Measurements from ENCODE around the gene SNX20. TPM values are rescaled to one million over a fixed set of nuclear protein-coding genes. Genes with fewer than 3 reads are reported as not detected.

Gene SNX20
- total RNA-seq, 2 donors from 2014 or later = 53.9 to 96.9 TPM

DNA sequence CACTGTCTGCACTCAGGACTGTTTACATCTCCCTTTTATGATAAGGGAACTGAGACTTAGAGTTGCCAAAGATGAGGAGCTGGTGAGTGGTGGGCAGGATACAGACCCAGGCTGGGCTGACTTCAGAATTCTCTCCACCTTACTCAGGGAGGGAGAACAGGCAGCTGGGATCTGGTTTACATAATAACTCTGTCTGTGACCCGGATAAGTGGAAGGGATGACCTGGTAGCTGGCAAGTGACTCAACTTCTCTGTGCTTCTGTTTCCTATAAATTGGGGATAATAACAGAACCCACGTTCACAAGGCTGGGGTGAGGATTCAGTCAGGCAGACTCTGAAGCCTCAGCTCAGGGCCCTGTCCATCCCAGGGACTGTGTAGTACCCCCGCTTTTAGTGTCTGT, 2.6 kb downstream of the SNX20 start:
- Mint-ChIP-seq H3K36me3 (ENCODE audit: low read depth) (peaks cover 76% of the 10 kb centered on the region), H3K4me3 (peak overlapping the region; percentile 88), H3K27ac (peak overlapping the region; percentile 90), H3K27me3 (no peaks in the 10 kb centered on the region), H3K9me3 (no peaks in the 10 kb centered on the region), H3K4me1 (peaks cover 39% of the 10 kb centered on the region)
- peak; percentile 38 for ATAC-seq (replicated peaks)

GRCh38 chr16:50677351-50677750, 3.8 kb downstream of the SNX20 start:
- Mint-ChIP-seq H3K36me3 (ENCODE audit: low read depth) (peaks cover 88% of the 10 kb centered on the region), H3K27me3 (no peaks in the 10 kb centered on the region), H3K4me1 (peaks cover 29% of the 10 kb centered on the region), H3K9me3 (peaks cover 3% of the 10 kb centered on the region), H3K4me3 (peak overlapping the region; percentile 88), H3K27ac (peak overlapping the region; percentile 90)
- no peak for ATAC-seq (replicated peaks)

DNA sequence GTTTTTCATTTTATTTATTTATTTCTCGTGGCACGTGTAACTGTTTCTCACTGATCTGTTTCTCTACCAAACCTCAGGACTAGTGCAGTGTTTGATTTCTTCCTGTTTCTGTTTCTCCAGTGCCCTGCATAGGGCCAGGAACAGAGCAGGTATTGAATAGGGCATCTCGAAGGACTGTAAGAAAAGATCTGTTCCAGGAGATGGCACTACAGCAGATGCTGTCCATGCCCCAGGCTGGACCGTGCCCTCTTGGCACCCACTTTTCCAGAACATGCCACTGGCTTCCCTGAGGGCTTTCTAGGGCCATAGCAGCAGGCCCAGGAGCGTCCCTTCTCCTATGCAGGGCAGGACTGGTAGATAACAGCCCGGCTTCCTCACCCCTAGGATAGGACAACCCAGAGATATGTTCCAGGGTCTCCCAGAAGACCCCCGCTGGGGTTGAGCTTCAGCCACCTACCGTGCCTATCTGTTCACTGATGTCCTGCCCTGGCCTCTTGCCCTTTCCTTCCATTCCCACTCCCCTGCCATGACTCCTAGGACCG, 4.4 kb downstream of the SNX20 start:
- peaks cover 4% of the 10 kb centered on the region for H3K9me3 Mint-ChIP-seq
- H3K4me3 Mint-ChIP-seq = peak overlapping the region; percentile 88
- no peak for ATAC-seq (replicated peaks)
- no peaks in the 10 kb centered on the region for H3K27me3 Mint-ChIP-seq
- peaks cover 27% of the 10 kb centered on the region for H3K4me1 Mint-ChIP-seq
- H3K27ac Mint-ChIP-seq = peak overlapping the region; percentile 90
- peaks cover 94% of the 10 kb centered on the region for H3K36me3 Mint-ChIP-seq (ENCODE audit: low read depth)

GRCh38 chr16:50675686-50676610, 5.2 kb downstream of the SNX20 start:
- Mint-ChIP-seq H3K36me3 (ENCODE audit: low read depth) (peaks cover 97% of the 10 kb centered on the region), H3K9me3 (peaks cover 4% of the 10 kb centered on the region), H3K4me1 (peaks cover 31% of the 10 kb centered on the region), H3K27me3 (no peaks in the 10 kb centered on the region), H3K27ac (peak overlapping the region; percentile 61), H3K4me3 (peak overlapping the region; percentile 88)
- no peak for ATAC-seq (replicated peaks)

- peaks cover 35% of the 10 kb centered on the region for H3K4me1 Mint-ChIP-seq
- H3K27me3 Mint-ChIP-seq = no peaks in the 10 kb centered on the region
- H3K4me3 Mint-ChIP-seq = no peak overlapping the region
- H3K9me3 Mint-ChIP-seq = peaks cover 4% of the 10 kb centered on the region
- peaks cover 99% of the 10 kb centered on the region for H3K36me3 Mint-ChIP-seq (ENCODE audit: low read depth)
- ATAC-seq (replicated peaks) = peak; percentile 59
- H3K27ac Mint-ChIP-seq = no peak overlapping the region
Measured at GRCh38 chr16:50674831-50675230, 6.3 kb downstream of the SNX20 start.

- no peaks in the 10 kb centered on the region for H3K27me3 Mint-ChIP-seq
Measured at GRCh38 chr16:50673496-50674275, 7.4 kb downstream of the SNX20 start.

DNA sequence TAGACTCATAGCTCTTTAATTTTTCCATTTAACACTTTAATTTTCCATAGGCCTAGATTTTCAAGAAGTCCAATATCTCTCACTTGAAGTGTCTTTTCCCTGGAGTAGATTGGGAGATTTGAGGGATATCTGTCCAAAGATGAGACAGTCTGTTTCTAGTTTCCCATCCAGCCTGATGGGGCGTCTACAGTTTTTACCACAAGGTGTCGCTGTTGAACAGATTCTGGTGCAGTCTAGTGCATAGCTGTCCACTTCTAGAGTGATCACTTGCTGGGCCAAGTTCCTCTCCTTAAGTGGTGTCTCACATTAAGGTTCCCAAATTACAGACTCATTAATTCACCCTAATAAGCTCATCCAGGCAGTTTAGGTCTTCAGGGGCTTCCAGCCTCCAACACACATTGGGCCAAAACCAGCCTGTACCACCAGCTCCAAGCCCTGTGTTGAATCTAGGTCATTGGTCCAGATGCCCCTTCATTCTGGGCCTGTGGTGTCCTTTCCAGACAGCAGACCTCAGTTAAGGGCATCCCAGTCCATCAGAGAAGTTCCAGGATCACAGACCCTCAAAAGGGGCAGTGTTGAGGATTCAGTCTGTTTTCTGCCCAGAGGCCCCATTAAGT, 9.4 kb downstream of the SNX20 start:
- Mint-ChIP-seq H3K9me3 (peaks cover 4% of the 10 kb centered on the region), H3K27ac (no peak overlapping the region), H3K27me3 (no peaks in the 10 kb centered on the region), H3K4me3 (no peak overlapping the region), H3K4me1 (peaks cover 41% of the 10 kb centered on the region), H3K36me3 (ENCODE audit: low read depth) (peaks cover 89% of the 10 kb centered on the region)
- peak; percentile 35 for ATAC-seq (replicated peaks)

More at GRCh38 chr16:50673496-50674275, 7.4 kb downstream of the SNX20 start:
- Mint-ChIP-seq H3K4me1 (peaks cover 37% of the 10 kb centered on the region), H3K4me3 (no peak overlapping the region), H3K36me3 (ENCODE audit: low read depth) (peaks cover 94% of the 10 kb centered on the region), H3K9me3 (peaks cover 4% of the 10 kb centered on the region), H3K27ac (no peak overlapping the region)
- no peak for ATAC-seq (replicated peaks)

GRCh38 chr16:50670476-50670875, 10.6 kb downstream of the SNX20 start:
- Mint-ChIP-seq H3K4me3 (no peak overlapping the region), H3K27me3 (no peaks in the 10 kb centered on the region), H3K36me3 (ENCODE audit: low read depth) (peaks cover 76% of the 10 kb centered on the region), H3K4me1 (peaks cover 39% of the 10 kb centered on the region), H3K9me3 (peaks cover 4% of the 10 kb centered on the region), H3K27ac (no peak overlapping the region)
- no peak for ATAC-seq (replicated peaks)

- ATAC-seq (replicated peaks) = no peak
- Mint-ChIP-seq H3K36me3 (ENCODE audit: low read depth) (peaks cover 69% of the 10 kb centered on the region), H3K4me3 (no peak overlapping the region), H3K9me3 (peaks cover 4% of the 10 kb centered on the region), H3K4me1 (peaks cover 35% of the 10 kb centered on the region), H3K27me3 (no peaks in the 10 kb centered on the region), H3K27ac (no peak overlapping the region)
Measured at GRCh38 chr16:50669741-50670140, 11.4 kb downstream of the SNX20 start.

GRCh38 chr16:50668368-50669008, 12.6 kb downstream of the SNX20 start:
- Mint-ChIP-seq H3K4me3 (peak overlapping the region; percentile 77), H3K9me3 (peaks cover 4% of the 10 kb centered on the region), H3K27me3 (no peaks in the 10 kb centered on the region), H3K36me3 (ENCODE audit: low read depth) (peaks cover 57% of the 10 kb centered on the region), H3K27ac (peak overlapping the region; percentile 56), H3K4me1 (peaks cover 35% of the 10 kb centered on the region)
- ATAC-seq (replicated peaks) = no peak

GRCh38 chr16:50667497-50668367, 13.4 kb downstream of the SNX20 start:
- H3K4me1 Mint-ChIP-seq = peaks cover 35% of the 10 kb centered on the region
- peak overlapping the region; percentile 56 for H3K27ac Mint-ChIP-seq
- ATAC-seq (replicated peaks) = peak; percentile 7
- H3K9me3 Mint-ChIP-seq = peaks cover 4% of the 10 kb centered on the region
- peak overlapping the region; percentile 77 for H3K4me3 Mint-ChIP-seq
- no peaks in the 10 kb centered on the region for H3K27me3 Mint-ChIP-seq
- peaks cover 49% of the 10 kb centered on the region for H3K36me3 Mint-ChIP-seq (ENCODE audit: low read depth)

GRCh38 chr16:50666658-50667496, 14.2 kb downstream of the SNX20 start:
- Mint-ChIP-seq H3K4me1 (peaks cover 35% of the 10 kb centered on the region), H3K27ac (peak overlapping the region; percentile 56), H3K9me3 (no peaks in the 10 kb centered on the region), H3K36me3 (ENCODE audit: low read depth) (peaks cover 40% of the 10 kb centered on the region), H3K4me3 (peak overlapping the region; percentile 77), H3K27me3 (no peaks in the 10 kb centered on the region)
- ATAC-seq (replicated peaks) = peak; percentile 86

Data from activated T-helper 17 cell treated with anti-CD3 and anti-CD28 coated beads, Interleukin-2, amount 50 U/mL, for 72 hours (primary cell).